GM23248 (cell line): ENCODE data around the gene THSD4.

Source experiments
- EZH2 ChIP-seq: fragments of 200-600 bp; sonication (generic); IDR thresholded peaks from 2 replicates; pipeline ENCODE4 v1.6.1; 2018; ENCODE audit warnings: antibody characterized with exemption, mild to moderate bottlenecking; ENCODE audit not compliant: insufficient read depth, poor library complexity, severe bottlenecking
- EZH2phosphoT487 ChIP-seq: fragments of 200-600 bp; sonication (generic); IDR thresholded peaks from 2 replicates; pipeline ENCODE4 v1.6.1; 2018; ENCODE audit warnings: antibody characterized with exemption, moderate library complexity, mild to moderate bottlenecking, low read depth; ENCODE audit not compliant: insufficient read depth

DNA sequence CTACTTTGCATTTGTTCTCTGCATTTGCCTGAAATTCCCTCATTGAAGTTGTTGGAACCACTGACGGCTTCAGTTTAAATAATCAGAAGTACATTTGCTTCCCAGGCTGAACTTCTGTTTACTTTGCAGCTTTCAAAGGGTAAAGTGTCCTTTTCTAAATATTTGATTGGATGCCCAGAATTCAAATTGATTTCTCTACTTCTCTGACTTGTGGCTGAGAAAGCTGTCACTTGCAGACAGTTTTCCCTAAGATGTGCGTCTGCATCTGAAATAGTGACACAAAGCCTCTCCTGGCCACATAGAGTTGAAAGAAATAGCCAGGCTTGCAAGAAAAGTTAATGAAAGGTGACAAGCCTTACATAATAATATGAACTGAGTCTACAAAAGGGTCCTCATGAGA is 299.6 kb downstream of the THSD4 start:
- TF ChIP-seq EZH2phosphoT487: no peak
- no peak for TF ChIP-seq EZH2
